NCI-H1048 (cell line): ENCODE data around the gene WDR93.

Source experiments
- DNase-seq: peaks from one replicate; lab custom pipeline; 2025; lab: John Stamatoyannopoulos, UW

WDR93 gene

GRCh38 chr15:89749526-89749925 lies 58.9 kb downstream of the WDR93 start:
- DNase-seq, result no peak

- no peak for DNase-seq
These were observed 59.4 kb downstream of the WDR93 start for GRCh38 chr15:89749951-89750559.

GRCh38 chr15:89750560-89751542 lies 60.2 kb downstream of the WDR93 start, which contains the start of gene MESP1:
TSS of gene MESP1 (minus strand) at chr15:89751249. CDS start at chr15:89751231, 18 bp downstream.
- peak; percentile 76 for DNase-seq

GRCh38 chr15:89751748-89752147 lies 61.1 kb downstream of the WDR93 start:
- DNase-seq, result no peak

DNA sequence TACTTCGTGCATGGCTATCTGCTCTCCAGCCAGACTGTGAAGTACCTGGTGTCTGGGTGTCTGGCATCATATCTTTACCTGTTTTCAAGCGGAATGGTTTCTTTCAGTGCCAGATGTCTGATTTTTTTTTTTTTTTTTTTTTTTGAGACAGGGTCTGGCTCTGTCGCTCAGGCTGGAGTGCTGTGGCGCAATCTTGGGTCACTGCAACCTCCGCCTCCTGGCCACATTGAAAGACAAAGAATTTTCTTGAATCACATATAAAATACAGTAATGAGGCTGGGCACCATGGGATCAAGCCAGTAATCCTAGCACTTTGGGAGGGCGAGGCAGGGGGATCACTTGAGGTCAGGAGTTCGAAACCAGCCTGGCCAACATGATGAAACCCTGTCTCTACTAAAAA lies 63.2 kb downstream of the WDR93 start:
- no peak for DNase-seq

- DNase-seq, result no peak
These were observed 63.9 kb downstream of the WDR93 start for GRCh38 chr15:89754361-89755154.

DNA sequence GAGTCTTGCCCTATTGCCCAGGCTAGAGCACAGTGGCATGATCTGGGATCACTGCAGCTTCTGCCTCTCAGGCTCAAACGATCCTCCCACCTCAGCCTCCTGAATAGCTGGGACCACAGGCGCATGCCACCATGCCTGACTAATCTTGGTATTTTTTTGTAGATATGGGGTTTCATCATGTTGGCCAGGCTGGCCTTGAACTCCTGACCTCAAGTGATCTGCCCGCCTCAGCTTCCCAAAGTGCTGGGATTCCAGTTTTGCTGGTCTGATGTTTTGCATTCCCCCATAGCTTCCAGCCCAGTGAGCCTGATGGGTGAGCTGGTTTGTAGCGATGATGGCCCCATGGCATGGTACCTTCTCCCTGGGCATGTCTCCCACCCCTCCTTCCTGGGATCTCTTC lies 65.1 kb downstream of the WDR93 start:
- no peak for DNase-seq

GRCh38 chr15:89756897-89757296 lies 66.3 kb downstream of the WDR93 start:
- DNase-seq, result no peak

GRCh38 chr15:89758283-89758682 lies 67.7 kb downstream of the WDR93 start:
- DNase-seq, result no peak

- no peak for DNase-seq
These were observed 68.4 kb downstream of the WDR93 start for GRCh38 chr15:89758981-89759380.

GRCh38 chr15:89759835-89760234 lies 69.2 kb downstream of the WDR93 start:
- no peak for DNase-seq

GRCh38 chr15:89760303-89761008 lies 69.8 kb downstream of the WDR93 start:
- DNase-seq, result no peak

DNA sequence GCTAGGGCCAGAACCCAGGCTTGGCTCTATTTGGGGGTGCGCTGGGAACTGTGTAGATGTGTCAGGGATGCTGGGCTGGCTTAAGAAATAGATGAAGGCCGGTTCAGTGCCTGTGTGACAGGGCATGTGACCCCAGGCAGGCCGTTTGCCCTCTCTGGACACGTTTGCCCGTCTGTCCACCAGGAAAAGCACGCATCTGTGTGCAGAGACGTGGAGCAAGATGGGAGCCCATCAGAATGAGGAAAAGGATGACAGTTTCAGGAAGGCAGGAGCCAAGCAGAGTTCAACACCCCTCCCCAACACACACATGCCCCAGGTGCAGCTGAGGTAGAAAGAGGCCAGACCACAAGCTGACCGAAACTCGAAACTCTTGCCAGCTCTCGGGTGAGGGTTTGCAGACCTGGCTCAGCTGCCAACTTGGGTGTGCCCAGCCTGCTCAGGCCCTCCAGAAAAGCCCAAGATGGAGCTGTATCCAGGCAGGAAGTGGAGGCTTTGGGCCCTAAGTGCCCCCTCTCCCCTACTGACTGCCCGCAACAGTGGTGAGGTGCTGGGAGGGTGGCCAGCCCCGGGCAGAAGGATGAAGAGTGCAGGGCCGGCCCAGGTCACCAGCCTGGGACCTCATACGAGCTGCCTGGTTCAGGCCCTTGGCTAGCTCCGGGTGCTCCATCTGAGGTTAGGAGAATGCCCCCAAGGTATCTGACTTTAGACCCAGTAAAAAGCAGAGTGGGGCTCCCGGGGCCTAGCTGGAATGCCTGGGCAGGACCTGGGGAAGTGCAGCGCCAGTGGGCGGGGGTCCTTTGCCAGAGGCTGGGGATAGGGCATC lies 70.6 kb downstream of the WDR93 start:
- DNase-seq, result no peak

GRCh38 chr15:89761929-89762328 lies 71.3 kb downstream of the WDR93 start:
- DNase-seq, result no peak

GRCh38 chr15:89765694-89766093 lies 75.1 kb downstream of the WDR93 start:
- DNase-seq, result no peak

- no peak for DNase-seq
These were observed 76.0 kb downstream of the WDR93 start for GRCh38 chr15:89766357-89767311.

GRCh38 chr15:89767411-89767915 lies 76.9 kb downstream of the WDR93 start:
- no peak for DNase-seq

DNA sequence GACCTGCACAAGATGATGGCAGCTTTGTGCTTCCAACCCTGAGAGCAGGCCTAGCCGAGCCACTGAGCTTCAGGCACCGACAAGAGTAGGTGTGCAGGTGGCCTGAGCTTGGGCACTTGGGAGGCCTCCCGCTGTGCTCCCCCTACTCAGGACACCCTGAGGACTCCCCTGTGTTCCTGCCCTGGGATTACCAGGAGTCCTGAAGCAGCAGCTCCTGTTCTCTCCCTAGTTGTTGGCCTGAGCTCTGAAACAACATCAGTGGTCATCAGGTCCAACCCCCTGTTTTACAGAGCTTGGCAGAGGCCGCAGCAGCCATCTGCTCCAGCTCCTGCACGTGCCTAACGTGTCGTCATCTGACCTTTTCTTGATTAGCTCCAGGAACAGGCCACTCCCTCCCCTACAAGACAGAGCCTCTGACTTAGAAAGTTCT lies 77.5 kb downstream of the WDR93 start:
- DNase-seq, result no peak

- DNase-seq, result no peak
These were observed 78.8 kb downstream of the WDR93 start for GRCh38 chr15:89769366-89769765.
